ENCODE data around the gene GINS1. TPM values are rescaled to one million over a fixed set of nuclear protein-coding genes. Genes with fewer than 3 reads are reported as not detected.

GINS1 gene
- total and polyA plus RNA-seq, 2 donors (not counting 3 experiments of a cell fraction or from before 2014, with no cell fraction given), result 8.2 to 26.3 TPM

- H3K27ac ChIP-seq (ENCODE audit: insufficient read depth, low read depth, low read length), result no peak overlapping the region
- H3K4me3 ChIP-seq (replicated peaks in 1 of 3; ENCODE audit: insufficient read depth in 1 of 3, low read depth in 1 of 3, low read length in 3 of 3), result no peak overlapping the region
- dilution Hi-C loops (cut with MboI; ENCODE audit: extremely low pct_ligation_motif_present, low sequenced_read_pairs) (no loop called here), intact Hi-C loops (cut with micrococcal nuclease) (no loop called here)
- FAIRE-seq, result no peak
- DNase-seq (ENCODE audit: low read depth, low spot score), result no peak
- H3K9me1 ChIP-seq (replicated peaks; ENCODE audit: control insufficient read depth, extremely low read depth, insufficient read depth, low read length), result no peaks in the 10 kb centered on the region
- TF ChIP-seq POLR2AphosphoS5 (IDR thresholded peaks at IDR 0.05; ENCODE audit: insufficient read depth, low read depth, low read length) (no peak), GATA2 (IDR thresholded peaks at IDR 0.05; ENCODE audit: insufficient read depth, insufficient read length, low read depth, low read length) (no peak), JUN (IDR thresholded peaks at IDR 0.05; ENCODE audit: borderline replicate concordance, insufficient read depth, insufficient read length, low read depth) (no peak), FOS (IDR thresholded peaks at IDR 0.05; ENCODE audit: borderline replicate concordance, insufficient read depth, low read length) (no peak), POLR2A (IDR thresholded peaks at IDR 0.05; ENCODE audit: low read depth, low read length) (no peak), MYC (IDR thresholded peaks at IDR 0.05; ENCODE audit: low read depth, low read length) (no peak), MAX (IDR thresholded peaks at IDR 0.05; ENCODE audit: insufficient read depth, insufficient read length) (no peak), EZH2 (IDR thresholded peaks at IDR 0.05; ENCODE audit: borderline replicate concordance, low read depth, low read length, severe bottlenecking) (no peak)
- TF ChIP-seq, protein P1, sequence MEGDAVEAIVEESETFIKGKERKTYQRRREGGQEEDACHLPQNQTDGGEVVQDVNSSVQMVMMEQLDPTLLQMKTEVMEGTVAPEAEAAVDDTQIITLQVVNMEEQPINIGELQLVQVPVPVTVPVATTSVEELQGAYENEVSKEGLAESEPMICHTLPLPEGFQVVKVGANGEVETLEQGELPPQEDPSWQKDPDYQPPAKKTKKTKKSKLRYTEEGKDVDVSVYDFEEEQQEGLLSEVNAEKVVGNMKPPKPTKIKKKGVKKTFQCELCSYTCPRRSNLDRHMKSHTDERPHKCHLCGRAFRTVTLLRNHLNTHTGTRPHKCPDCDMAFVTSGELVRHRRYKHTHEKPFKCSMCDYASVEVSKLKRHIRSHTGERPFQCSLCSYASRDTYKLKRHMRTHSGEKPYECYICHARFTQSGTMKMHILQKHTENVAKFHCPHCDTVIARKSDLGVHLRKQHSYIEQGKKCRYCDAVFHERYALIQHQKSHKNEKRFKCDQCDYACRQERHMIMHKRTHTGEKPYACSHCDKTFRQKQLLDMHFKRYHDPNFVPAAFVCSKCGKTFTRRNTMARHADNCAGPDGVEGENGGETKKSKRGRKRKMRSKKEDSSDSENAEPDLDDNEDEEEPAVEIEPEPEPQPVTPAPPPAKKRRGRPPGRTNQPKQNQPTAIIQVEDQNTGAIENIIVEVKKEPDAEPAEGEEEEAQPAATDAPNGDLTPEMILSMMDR (IDR thresholded peaks at IDR 0.05; ENCODE audit: extremely low read depth in 1 of 2, insufficient read depth in 1 of 2, low read depth in 1 of 2, low read length in 2 of 2), result no peak
- no peak overlapping the region for H3K9ac ChIP-seq (replicated peaks; ENCODE audit: extremely low read depth, insufficient read depth, low read length)
- H2AFZ ChIP-seq (ENCODE audit: low read depth, low read length), result no peak overlapping the region
- no peak overlapping the region for H3K4me2 ChIP-seq (ENCODE audit: insufficient read depth, low read length)
- H3K27me3 ChIP-seq (ENCODE audit: control insufficient read depth in 2 of 2, insufficient read depth in 2 of 2, low read length in 2 of 2), result no peaks in the 10 kb centered on the region
- H3K9me3 ChIP-seq (replicated peaks; ENCODE audit: control insufficient read depth, insufficient read depth, low read length), result no peaks in the 10 kb centered on the region
- POLR2A ChIA-PET, result no interaction called here
- CTCF ChIA-PET, result interaction anchor here (1.1 to 1.3 kb wide), 2 partner anchors 9 to 12 kb away, joined by 3 to 4 read pairs; no protein-coding TSS in a partner anchor
- no TSS peak for BruUV-seq (replicated peaks)
- no peaks in the 10 kb centered on the region for H4K20me1 ChIP-seq (replicated peaks; ENCODE audit: control insufficient read depth, extremely low read depth, insufficient read depth, low read length)
- H3K36me3 ChIP-seq (ENCODE audit: control insufficient read depth in 2 of 2, extremely low read depth in 1 of 2, insufficient read depth in 2 of 2, low read length in 2 of 2), result peaks cover 0 to 36% of the 10 kb centered on the region in 2 experiments
- peaks cover 28% of the 10 kb centered on the region for H3K4me1 ChIP-seq (ENCODE audit: control insufficient read depth, extremely low read depth, insufficient read depth, low read length)
- no peaks in the 10 kb centered on the region for H3K79me2 ChIP-seq (ENCODE audit: control insufficient read depth, insufficient read depth, low read length)
Measured at GRCh38 chr20:25481918-25482253, 74.4 kb downstream of the GINS1 start.

All from endothelial cell of umbilical vein (primary cell).